ENCODE data around the gene ANXA1. TPM values are rescaled to one million over a fixed set of nuclear protein-coding genes. Genes with fewer than 3 reads are reported as not detected.

Gene ANXA1
- total and polyA plus RNA-seq, 2 of the 13 experiments (the other 11 are each of a cell fraction or from before 2014, with no cell fraction given), result 0.15 to 0.20 TPM

GRCh38 chr9:73151653-73152542, at the start of gene ANXA1 (continued):
- TF ChIP-seq ETS1 (CRISPR knock-in tag; IDR thresholded peaks at IDR 0.05) (no peak), ZBTB34 (CRISPR knock-in tag; IDR thresholded peaks at IDR 0.05) (no peak)

GRCh38 chr9:73104342-73104741, 47.3 kb upstream of the ANXA1 start:
- Histone ChIP-seq H3K4me3 (replicated peaks in 1 of 3; ENCODE audit: insufficient read depth in 1 of 3, low read depth in 2 of 3, low read length in 3 of 3) (no peak overlapping the region), H3K9me3 (ENCODE audit: low read length) (no peaks in the 10 kb centered on the region), H2AFZ (ENCODE audit: low read length) (no peak overlapping the region), H3K4me1 (ENCODE audit: insufficient read depth, low read length) (no peaks in the 10 kb centered on the region), H3K27ac (ENCODE audit: extremely low read length, insufficient read depth, low read length) (no peak overlapping the region), H3K27me3 (ENCODE audit: control insufficient read depth in 1 of 2, insufficient read depth in 2 of 2, low read length in 2 of 2) (no peaks in the 10 kb centered on the region; a peak in 1 of 5 replicates), H3K9ac (ENCODE audit: insufficient read depth, low read depth, low read length) (no peak overlapping the region), H4K20me1 (ENCODE audit: insufficient read depth, low read length) (no peaks in the 10 kb centered on the region), H3K79me2 (ENCODE audit: insufficient read depth, low read length) (no peaks in the 10 kb centered on the region), H3K36me3 (replicated peaks in 1 of 2; ENCODE audit: control insufficient read depth in 1 of 2, insufficient read depth in 2 of 2, low read length in 2 of 2) (no peaks in the 10 kb centered on the region), H3K4me2 (ENCODE audit: low read depth, low read length) (no peak overlapping the region)
- DNase-seq (ENCODE audit: low spot score) (no peak), FAIRE-seq (peak; percentile 26), ATAC-seq (no peak)
- POLR2A ChIA-PET, result no interaction called here
- 11% methylated on average over 4 of the region's 4 CpGs for WGBS (ENCODE audit: low lambda C conversion rate)
- CTCF ChIA-PET (ENCODE audit: low intra/inter-chr PET ratio, low total read pairs), result no interaction called here
- intact Hi-C loops (cut with micrococcal nuclease; ENCODE audit: unreplicated experiment), result no loop called here
- in situ Hi-C loops (cut with HindIII; ENCODE audit: extremely low pct_ligation_motif_present, low pct_unique_long_range_greater_than_20kb), result no loop called here
- no TSS peak for BruUV-seq (replicated peaks)
- TF ChIP-seq ZNF777 (CRISPR knock-in tag; IDR thresholded peaks at IDR 0.05) (no peak), ZNF343 (CRISPR knock-in tag; IDR thresholded peaks at IDR 0.05) (no peak), EED (CRISPR knock-in tag; IDR thresholded peaks at IDR 0.05) (no peak), KLF12 (CRISPR knock-in tag; IDR thresholded peaks at IDR 0.05; ENCODE audit: borderline replicate concordance) (no peak), PHF21A (CRISPR knock-in tag; IDR thresholded peaks at IDR 0.05) (no peak), HNF1A (IDR thresholded peaks at IDR 0.05; ENCODE audit: low read depth) (no peak), HNF1A (CRISPR knock-in tag; IDR thresholded peaks at IDR 0.05; ENCODE audit: borderline replicate concordance) (no peak), ZSCAN12 (CRISPR knock-in tag; IDR thresholded peaks at IDR 0.05) (no peak), FOXP1 (IDR thresholded peaks at IDR 0.05) (no peak), FOXP1 (CRISPR knock-in tag; IDR thresholded peaks at IDR 0.05) (no peak), BCL6 (CRISPR knock-in tag; IDR thresholded peaks at IDR 0.05) (no peak), ZNF235 (CRISPR knock-in tag; IDR thresholded peaks at IDR 0.05; ENCODE audit: borderline replicate concordance) (no peak), KDM5A (IDR thresholded peaks at IDR 0.05; ENCODE audit: borderline replicate concordance, low read length) (no peak), MXD3 (CRISPR knock-in tag; IDR thresholded peaks at IDR 0.05) (no peak), ZNF780A (CRISPR knock-in tag; IDR thresholded peaks at IDR 0.05) (no peak)
